ENCODE data around the gene TNS3.

TNS3 gene

GRCh38 chr7:47294556-47295222, 287.2 kb downstream of the TNS3 start:
- DNase-seq: no peak

GRCh38 chr7:47293884-47294555, 287.9 kb downstream of the TNS3 start:
- DNase-seq: no peak

- no peak for DNase-seq
These were observed 289.0 kb downstream of the TNS3 start for GRCh38 chr7:47292832-47293309.

GRCh38 chr7:47291461-47292081, 290.3 kb downstream of the TNS3 start:
- DNase-seq: no peak

GRCh38 chr7:47290867-47291266, 291.0 kb downstream of the TNS3 start:
- no peak for DNase-seq

GRCh38 chr7:47290466-47290865, 291.4 kb downstream of the TNS3 start:
- no peak for DNase-seq

- no peak for DNase-seq
These were observed 293.9 kb downstream of the TNS3 start for GRCh38 chr7:47288060-47288459.

GRCh38 chr7:47285860-47286491, 295.9 kb downstream of the TNS3 start:
- DNase-seq: no peak

GRCh38 chr7:47284691-47285635, 296.9 kb downstream of the TNS3 start:
- DNase-seq: no peak

- no peak for DNase-seq
These were observed 298.3 kb downstream of the TNS3 start for GRCh38 chr7:47283497-47284131.

GRCh38 chr7:47282790-47283496, 299.0 kb downstream of the TNS3 start:
- DNase-seq: no peak

GRCh38 chr7:47281966-47282643, 299.8 kb downstream of the TNS3 start:
- DNase-seq: no peak

- no peak for DNase-seq
These were observed 300.8 kb downstream of the TNS3 start for GRCh38 chr7:47281161-47281560.

GRCh38 chr7:47280114-47280513, 301.8 kb downstream of the TNS3 start:
- no peak for DNase-seq

- DNase-seq: no peak
These were observed 303.9 kb downstream of the TNS3 start for GRCh38 chr7:47278043-47278442.

GRCh38 chr7:47277321-47277781, 304.6 kb downstream of the TNS3 start:
- no peak for DNase-seq

GRCh38 chr7:47273974-47274766, 307.7 kb downstream of the TNS3 start:
- DNase-seq: no peak

- no peak for DNase-seq
These were observed 308.8 kb downstream of the TNS3 start for GRCh38 chr7:47273088-47273487.

- DNase-seq: no peak
These were observed 310.2 kb downstream of the TNS3 start for GRCh38 chr7:47271749-47272148.
